HepG2 (cell line): ENCODE results near the gene RERE. TPM values are rescaled to one million over a fixed set of nuclear protein-coding genes. Genes with fewer than 3 reads are reported as not detected.

ENCODE experiments used
- ATAC-seq: fragments of 200-7000 bp; cut with Tn5 transposase; 3 replicates; pipeline ENCODE4 v1.9.1; 2020; ENCODE audit warnings: mild to moderate bottlenecking, moderate library complexity
- BruUV-seq: library from RNA; stranded (reverse); fragments of 400-500 nt; replicated peaks from 2 replicates; lab custom pipeline; 2021; lab: Mats Ljungman, UMichigan
- CTCF ChIA-PET: fragments of 300-600 bp; formaldehyde crosslinking; extraction: SDS; loops from one replicate; lab custom pipeline; 2021; ENCODE audit warnings: low total read pairs, inconsistent platforms, low intra/inter-chr PET ratio; lab: Yijun Ruan, JAX
- POLR2A ChIA-PET: fragments of 350-600 bp; sonication (Branson Sonifier 250); formaldehyde crosslinking; loops from one replicate; lab custom pipeline; 2020; ENCODE audit warnings: antibody characterized with exemption, inconsistent platforms; lab: Yijun Ruan, JAX
- DNase-seq: peaks from one replicate; pipeline ENCODE4 v3.0.0-alpha.2; 2015; ENCODE audit warnings: low spot score
- FAIRE-seq: peaks from 3 replicates; lab custom pipeline; 2011; peaks lifted over from hg19 to GRCh38; lab: Jason Lieb, UNC
- H2AFZ ChIP-seq: one replicate; pipeline ENCODE4 v1.6.1; 2011; ENCODE audit warnings: low read length, inconsistent platforms
- H3K27ac ChIP-seq: fragments of 300-600 bp; 3 replicates; pipeline ENCODE4 v1.8.0; 2011; ENCODE audit warnings: mixed run types, mild to moderate bottlenecking, mixed read lengths, low read length, inconsistent platforms; ENCODE audit not compliant: insufficient read depth; ENCODE audit errors: extremely low read length
- H3K27me3 ChIP-seq, 2 experiments: fragments of 200-600 bp in 1 of 2; 2 replicates in 1 of 2; 3 replicates in 1 of 2; pipeline versions ENCODE4 v1.6.0 to v1.8.0; 2011; ENCODE audit warnings: low read length in 2 of 2, mild to moderate bottlenecking in 2 of 2, moderate library complexity in 2 of 2, inconsistent platforms in 1 of 2; ENCODE audit not compliant: insufficient read depth in 2 of 2, control insufficient read depth in 1 of 2
- H3K36me3 ChIP-seq, 2 experiments: fragments of 200-600 bp in 1 of 2; replicated peaks in 1 of 2; 2 replicates in 1 of 2; 3 replicates in 1 of 2; pipeline versions ENCODE4 v1.5.1 to v1.8.0; 2011; ENCODE audit warnings: low read length in 2 of 2, inconsistent platforms in 1 of 2; ENCODE audit not compliant: insufficient read depth in 2 of 2, control insufficient read depth in 1 of 2
- H3K4me1 ChIP-seq: 2 replicates; pipeline ENCODE4 v1.5.1; 2012; ENCODE audit warnings: low read length, inconsistent platforms; ENCODE audit not compliant: insufficient read depth
- H3K4me2 ChIP-seq: 2 replicates; pipeline ENCODE4 v1.6.0; 2011; ENCODE audit warnings: low read depth, low read length, inconsistent platforms
- H3K4me3 ChIP-seq, 3 experiments: fragments of 200-600 bp in 1 of 3; sonication (generic), shearing (Covaris generic) in 1 of 3; replicated peaks in 1 of 3; 2 replicates each; pipeline ENCODE4 v1.5.1; 2011 to 2016; ENCODE audit warnings: low read length in 3 of 3, inconsistent platforms in 2 of 3, low read depth in 2 of 3, mild to moderate bottlenecking in 2 of 3, control low read depth in 1 of 3, mixed read lengths in 1 of 3; ENCODE audit not compliant: insufficient read depth in 1 of 3
- H3K79me2 ChIP-seq: one replicate; pipeline ENCODE4 v1.6.1; 2011; ENCODE audit warnings: low read length, inconsistent platforms; ENCODE audit not compliant: insufficient read depth
- H3K9ac ChIP-seq: 2 replicates; pipeline ENCODE4 v1.6.0; 2011; ENCODE audit warnings: mild to moderate bottlenecking, low read depth, low read length, inconsistent platforms; ENCODE audit not compliant: insufficient read depth
- H3K9me3 ChIP-seq: 2 replicates; pipeline ENCODE4 v1.5.1; 2012; ENCODE audit warnings: mild to moderate bottlenecking, low read length
- H4K20me1 ChIP-seq: 2 replicates; pipeline ENCODE4 v1.6.0; 2011; ENCODE audit warnings: inconsistent platforms, mild to moderate bottlenecking, low read length, moderate library complexity; ENCODE audit not compliant: insufficient read depth
- CEBPB ChIP-seq: IDR thresholded peaks from 2 replicates; pipeline ENCODE4 v1.6.1; 2011; ENCODE audit warnings: low read depth, low read length, improper control_type of control experiment, borderline replicate concordance
- CEBPG ChIP-seq: IDR thresholded peaks from 2 replicates; pipeline ENCODE4 v1.6.1; 2016
- FOXA1 ChIP-seq, 2 experiments: fragments of 450-650 bp in 1 of 2; sonication (generic) in 1 of 2; formaldehyde crosslinking in 1 of 2; IDR thresholded peaks; 2 replicates each; pipeline versions ENCODE4 v1.4.0 to v1.6.1; 2016 to 2020; ENCODE audit warnings: missing genetic modification reagents in 1 of 2
- HINFP ChIP-seq: sonication (generic); formaldehyde crosslinking; IDR thresholded peaks from 2 replicates; pipeline ENCODE4 v1.4.0; 2020; ENCODE audit warnings: low read depth, mild to moderate bottlenecking, missing genetic modification reagents
- PAXIP1 ChIP-seq: sonication (generic); formaldehyde crosslinking; conservative IDR thresholded peaks from 2 replicates; pipeline ENCODE4 v1.4.0; 2020; ENCODE audit warnings: mild to moderate bottlenecking, missing genetic modification reagents, moderate library complexity
- SMARCC2 ChIP-seq: fragments of 450-650 bp; IDR thresholded peaks from 2 replicates; pipeline ENCODE4 v1.6.1; 2017; ENCODE audit warnings: antibody characterized with exemption, mild to moderate bottlenecking
- U2AF1 ChIP-seq: fragments of 200-400 bp; formaldehyde crosslinking; optimal IDR thresholded peaks from 2 replicates; pipeline ENCODE3; 2017; ENCODE audit warnings: mild to moderate bottlenecking, low read depth, low read length
- ZNF264 ChIP-seq: sonication (generic); formaldehyde crosslinking; IDR thresholded peaks from 2 replicates; pipeline ENCODE4 v1.4.0; 2020; ENCODE audit warnings: missing genetic modification reagents
- ZNF615 ChIP-seq: sonication (generic); formaldehyde crosslinking; IDR thresholded peaks from 2 replicates; pipeline ENCODE4 v1.5.0; 2020; ENCODE audit warnings: mild to moderate bottlenecking, missing genetic modification reagents, borderline replicate concordance
- WGBS: methylation state at CpG from one replicate; pipeline ENCODE4 v1.1.6; 2017; ENCODE audit warnings: low lambda C conversion rate; 5-methylcytosine and 5-hydroxymethylcytosine counted together
- in situ Hi-C: cut with HindIII; loops from 2 replicates; pipeline ENCODE4 v1.10.0; 2017; ENCODE audit warnings: low pct_unique_long_range_greater_than_20kb; ENCODE audit not compliant: extremely low pct_ligation_motif_present
- intact Hi-C: fragments of 100-400 bp; cut with micrococcal nuclease; formaldehyde crosslinking; loops from one replicate; pipeline ENCODE4 v1.10.0; 2022; ENCODE audit not compliant: unreplicated experiment
- polyA plus RNA-seq, 8 experiments: library from polyadenylated mRNA; depleted of rRNA in 3 of 8; stranded (reverse) in 7 of 8; unstranded in 1 of 8; fragments of >200 nt; fragmentation: Illumina TruSeq in 4 of 8; extraction: Trizol in 4 of 8; gene quantifications; 2 replicates each; pipeline versions ENCODE4 v1.2.1 to v1.2.3, GENCODE V29; 2011 to 2016; ENCODE audit warnings: low read depth in 4 of 8, missing spikeins in 1 of 8, mixed read lengths in 1 of 8; ENCODE audit not compliant: insufficient read depth in 1 of 8
- total RNA-seq, 5 experiments: library from RNA; depleted of rRNA; stranded (reverse); fragments of >200 nt; fragmentation: Illumina TruSeq; extraction: Trizol; gene quantifications; 2 replicates each; pipeline ENCODE4 v1.2.3, GENCODE V29; 2016; ENCODE audit warnings: low read depth in 1 of 5

RERE gene
- total and polyA plus RNA-seq, 2 of the 13 experiments (the other 11 are each of a cell fraction or from before 2014, with no cell fraction given), result 18.3 to 21.9 TPM

- no peak for TF ChIP-seq PAXIP1 (CRISPR knock-in tag)
Measured at GRCh38 chr1:8807004-8807403, 10.4 kb downstream of the RERE start (continued).

GRCh38 chr1:8800416-8800815, 17.0 kb downstream of the RERE start:
- Histone ChIP-seq H3K79me2 (peaks cover 78% of the 10 kb centered on the region), H3K27ac (no peak overlapping the region), H3K9me3 (no peaks in the 10 kb centered on the region), H3K4me1 (peaks cover 6% of the 10 kb centered on the region; the same call in 1 of the 2 replicates), H3K27me3 (no peaks in the 10 kb centered on the region), H3K4me2 (no peak overlapping the region), H3K9ac (no peak overlapping the region), H4K20me1 (peaks cover 3% of the 10 kb centered on the region; the same call in 1 of the 2 replicates), H2AFZ (no peak overlapping the region), H3K4me3 (no peak overlapping the region)
- FAIRE-seq (no peak), ATAC-seq (no peak)
- CTCF ChIA-PET, result no interaction called here
- intact Hi-C loops (no loop called here), in situ Hi-C loops (no loop called here)
- POLR2A ChIA-PET, result no interaction called here
- WGBS, result 97% methylated on average over 5 of the region's 5 CpGs
- BruUV-seq, result no TSS peak
- no peak for TF ChIP-seq U2AF1
- TF ChIP-seq CEBPB, result peak; percentile 26; the same call in 1 of the 2 replicates
- no peak for TF ChIP-seq HINFP
- TF ChIP-seq ZNF264 (CRISPR knock-in tag), result no peak
- TF ChIP-seq CEBPG (CRISPR knock-in tag), result 0 out of 2 replicates have a peak, but pooled peaks have one; percentile 17
- TF ChIP-seq ZNF615 (CRISPR knock-in tag), result no peak
- no peak for TF ChIP-seq SMARCC2
- TF ChIP-seq FOXA1 (IDR thresholded peaks at IDR 0.05), result no peak
- no peak for TF ChIP-seq FOXA1 (CRISPR knock-in tag; IDR thresholded peaks at IDR 0.05)
- TF ChIP-seq, all 625 proteins: peak for 2
- H3K36me3 ChIP-seq, result peaks cover 0 to 1% of the 10 kb centered on the region in 2 experiments; a peak in 3 of 5 replicates
- DNase-seq, result no peak
